A549 (cell line): ENCODE results near the gene RPL10. TPM values are rescaled to one million over a fixed set of nuclear protein-coding genes. Genes with fewer than 3 reads are reported as not detected.

Experiments
- ATAC-seq, 2 experiments: fragments of 200-7000 bp in 1 of 2; fragments of >200 bp in 1 of 2; cut with Nextera tagmentation in 1 of 2; cut with Tn5 transposase in 1 of 2; 3 replicates each; pipeline versions ENCODE4 v1.8.0 to v1.9.1; 2018 to 2020; ENCODE audit warnings: mild to moderate bottlenecking in 1 of 2, moderate library complexity in 1 of 2
- CTCF ChIA-PET: fragments of 300-600 bp; sonication (Branson Sonifier 250); formaldehyde crosslinking; extraction: SDS; loops from one replicate; lab custom pipeline; 2021; ENCODE audit warnings: antibody characterized with exemption, inconsistent platforms; lab: Yijun Ruan, JAX
- POLR2A ChIA-PET: fragments of 350-600 bp; formaldehyde crosslinking; extraction: SDS; loops from one replicate; lab custom pipeline; 2021; ENCODE audit warnings: antibody characterized with exemption, inconsistent platforms; lab: Yijun Ruan, JAX
- DNase-seq, 2 experiments: peaks; one replicate each; pipeline versions ENCODE4 v3.0.0 to v3.0.0-alpha.2; 2011 to 2016; ENCODE audit warnings: low read depth in 1 of 2, low spot score in 1 of 2
- FAIRE-seq: peaks from 2 replicates; lab custom pipeline; 2011; peaks lifted over from hg19 to GRCh38; lab: Jason Lieb, UNC
- H3K27ac ChIP-seq, 2 experiments: fragments of >200 bp; sonication (Bioruptor Twin); formaldehyde crosslinking; 3 replicates each; pipeline ENCODE4 v1.5.1; 2016 to 2017
- H3K4me1 ChIP-seq: fragments of >200 bp; sonication (Bioruptor Twin); formaldehyde crosslinking; 3 replicates; pipeline ENCODE4 v1.6.1; 2016
- H3K4me2 ChIP-seq: fragments of >200 bp; sonication (Bioruptor Twin); formaldehyde crosslinking; 3 replicates; pipeline ENCODE4 v1.6.1; 2016
- H3K4me3 ChIP-seq: fragments of >200 bp; sonication (Bioruptor Twin); formaldehyde crosslinking; 3 replicates; pipeline ENCODE4 v1.5.1; 2016
- H3K9me3 ChIP-seq: fragments of >200 bp; sonication (Bioruptor Twin); formaldehyde crosslinking; 3 replicates; pipeline ENCODE4 v1.6.1; 2016
- BHLHE40 ChIP-seq: IDR thresholded peaks from 2 replicates; pipeline ENCODE4 v1.6.1; 2012; ENCODE audit warnings: low read depth, low read length, inconsistent platforms
- CBX2 ChIP-seq: fragments of 200-600 bp; sonication (generic); IDR thresholded peaks from 2 replicates; pipeline ENCODE4 v1.6.1; 2016; ENCODE audit warnings: low read depth, mild to moderate bottlenecking, borderline replicate concordance
- CBX8 ChIP-seq: fragments of 200-600 bp; sonication (generic); IDR thresholded peaks from 2 replicates; pipeline ENCODE4 v1.6.1; 2016
- CHD2 ChIP-seq: fragments of 150-350 bp; IDR thresholded peaks from 2 replicates; pipeline ENCODE4 v1.6.1; 2014; ENCODE audit warnings: low read length; ENCODE audit not compliant: partially characterized antibody
- CHD4 ChIP-seq: fragments of 200-600 bp; sonication (generic); IDR thresholded peaks from 2 replicates; pipeline ENCODE4 v1.6.1; 2016; ENCODE audit warnings: antibody characterized with exemption, mild to moderate bottlenecking, borderline replicate concordance
- EHMT2 ChIP-seq: fragments of 200-600 bp; sonication (generic); IDR thresholded peaks from 2 replicates; pipeline ENCODE4 v1.6.1; 2016; ENCODE audit warnings: antibody characterized with exemption, low read depth, mild to moderate bottlenecking, moderate library complexity
- FOSB ChIP-seq: fragments of 250-450 bp; sonication (Bioruptor Pico); IDR thresholded peaks from 2 replicates; pipeline ENCODE4 v1.5.0; 2020; ENCODE audit warnings: mild to moderate bottlenecking, moderate library complexity
- HDAC2 ChIP-seq: fragments of 200-600 bp; sonication (generic); IDR thresholded peaks from 2 replicates; pipeline ENCODE4 v1.6.1; 2016
- HOXA7 ChIP-seq: fragments of 250-450 bp; sonication (Bioruptor Pico); IDR thresholded peaks from 2 replicates; pipeline ENCODE4 v1.5.0; 2020; ENCODE audit warnings: mild to moderate bottlenecking, moderate library complexity
- JUN ChIP-seq, 2 experiments: fragments of >200 bp; sonication (Bioruptor Twin); formaldehyde crosslinking; IDR thresholded peaks; 2 replicates in 1 of 2; 3 replicates in 1 of 2; pipeline ENCODE4 v1.6.1; 2016 to 2017
- KDM1A ChIP-seq: fragments of 200-600 bp; sonication (generic); IDR thresholded peaks from 2 replicates; pipeline ENCODE4 v1.6.1; 2016; ENCODE audit warnings: low read depth, mild to moderate bottlenecking
- MAFK ChIP-seq: fragments of 450-650 bp; IDR thresholded peaks from 2 replicates; pipeline ENCODE4 v1.6.1; 2014; ENCODE audit not compliant: partially characterized antibody
- MYC ChIP-seq: IDR thresholded peaks from 2 replicates; pipeline ENCODE4 v1.6.1; 2012; ENCODE audit warnings: mild to moderate bottlenecking, inconsistent platforms, low read length, improper control_type of control experiment, borderline replicate concordance
- NR3C1 ChIP-seq: fragments of >200 bp; sonication (Bioruptor Twin); formaldehyde crosslinking; IDR thresholded peaks from 3 replicates; pipeline ENCODE4 v1.6.1; 2017
- POLR2A ChIP-seq: IDR thresholded peaks from 2 replicates; pipeline ENCODE4 v1.6.1; 2012; ENCODE audit warnings: mild to moderate bottlenecking, low read length
- RAD21 ChIP-seq, 2 experiments: fragments of >200 bp in 1 of 2; sonication (Bioruptor Twin) in 1 of 2; formaldehyde crosslinking in 1 of 2; IDR thresholded peaks in 1 of 2; conservative IDR thresholded peaks in 1 of 2; 2 replicates in 1 of 2; 3 replicates in 1 of 2; pipeline ENCODE4 v1.6.1; 2012 to 2018; ENCODE audit warnings: inconsistent platforms in 1 of 2
- RCOR1 ChIP-seq: fragments of 150-350 bp; IDR thresholded peaks from 2 replicates; pipeline ENCODE4 v1.6.1; 2014; ENCODE audit warnings: antibody characterized with exemption, low read length, low read depth
- RFX5 ChIP-seq: fragments of 450-650 bp; IDR thresholded peaks from 2 replicates; pipeline ENCODE4 v1.7.1; 2014; ENCODE audit warnings: antibody characterized with exemption, mild to moderate bottlenecking, moderate library complexity
- RNF2 ChIP-seq: fragments of 200-600 bp; sonication (generic); IDR thresholded peaks from 2 replicates; pipeline ENCODE4 v1.6.1; 2016; ENCODE audit warnings: low read depth, mild to moderate bottlenecking, antibody characterized with exemption, moderate library complexity, borderline replicate concordance
- ZC3H11A ChIP-seq: fragments of 450-650 bp; IDR thresholded peaks from 2 replicates; pipeline ENCODE4 v1.6.1; 2014; ENCODE audit warnings: antibody characterized with exemption, mild to moderate bottlenecking
- ZFP36 ChIP-seq: fragments of 450-650 bp; IDR thresholded peaks from 2 replicates; pipeline ENCODE4 v1.6.1; 2014; ENCODE audit warnings: borderline replicate concordance; ENCODE audit not compliant: partially characterized antibody
- ZNF302 ChIP-seq: fragments of 250-450 bp; sonication (Bioruptor Pico); IDR thresholded peaks from 2 replicates; pipeline ENCODE4 v1.9.0; 2021; ENCODE audit warnings: inconsistent platforms, mild to moderate bottlenecking, moderate library complexity
- WGBS: methylation state at CpG from one replicate; pipeline ENCODE4 v1.1.6; 2017; ENCODE audit errors: missing lambda C conversion rate; 5-methylcytosine and 5-hydroxymethylcytosine counted together
- polyA plus RNA-seq, 4 experiments: library from polyadenylated mRNA; depleted of rRNA in 3 of 4; stranded (reverse); fragments of >200 nt; fragmentation: RNase III in 1 of 4; extraction: RNeasy Plus Mini Kit Qiagen cat#74134 plus additional on column Dnase treatment in 1 of 4; gene quantifications; 2 replicates in 3 of 4; 3 replicates in 1 of 4; pipeline ENCODE4 v1.2.3, GENCODE V29; 2011 to 2017
- TF ChIP-seq, protein P1 (sequence below): IDR thresholded peaks from 2 replicates; pipeline ENCODE4 v1.6.1; 2012
- TF ChIP-seq, protein P2 (sequence below): fragments of >200 bp; sonication (Bioruptor Twin); formaldehyde crosslinking; IDR thresholded peaks from 2 replicates; pipeline ENCODE4 v1.6.1; 2016
- TF ChIP-seq, protein P3 (sequence below): fragments of 150-350 bp; IDR thresholded peaks from 2 replicates; pipeline ENCODE4 v1.6.1; 2014; ENCODE audit warnings: low read depth, mild to moderate bottlenecking, low read length
- TF ChIP-seq, protein P4 (sequence below): fragments of 250-450 bp; sonication (Bioruptor Pico); IDR thresholded peaks from 2 replicates; pipeline ENCODE4 v1.5.0; 2021; ENCODE audit warnings: mild to moderate bottlenecking, moderate library complexity, borderline replicate concordance
- TF ChIP-seq, protein P5 (sequence below): IDR thresholded peaks from 2 replicates; pipeline ENCODE4 v1.6.1; 2012; ENCODE audit warnings: low read depth, borderline replicate concordance

RPL10 gene
- polyA plus RNA-seq, 2 of the 4 experiments (the other 2 are of a cell fraction), result 3,216 to 4,804 TPM

DNA sequence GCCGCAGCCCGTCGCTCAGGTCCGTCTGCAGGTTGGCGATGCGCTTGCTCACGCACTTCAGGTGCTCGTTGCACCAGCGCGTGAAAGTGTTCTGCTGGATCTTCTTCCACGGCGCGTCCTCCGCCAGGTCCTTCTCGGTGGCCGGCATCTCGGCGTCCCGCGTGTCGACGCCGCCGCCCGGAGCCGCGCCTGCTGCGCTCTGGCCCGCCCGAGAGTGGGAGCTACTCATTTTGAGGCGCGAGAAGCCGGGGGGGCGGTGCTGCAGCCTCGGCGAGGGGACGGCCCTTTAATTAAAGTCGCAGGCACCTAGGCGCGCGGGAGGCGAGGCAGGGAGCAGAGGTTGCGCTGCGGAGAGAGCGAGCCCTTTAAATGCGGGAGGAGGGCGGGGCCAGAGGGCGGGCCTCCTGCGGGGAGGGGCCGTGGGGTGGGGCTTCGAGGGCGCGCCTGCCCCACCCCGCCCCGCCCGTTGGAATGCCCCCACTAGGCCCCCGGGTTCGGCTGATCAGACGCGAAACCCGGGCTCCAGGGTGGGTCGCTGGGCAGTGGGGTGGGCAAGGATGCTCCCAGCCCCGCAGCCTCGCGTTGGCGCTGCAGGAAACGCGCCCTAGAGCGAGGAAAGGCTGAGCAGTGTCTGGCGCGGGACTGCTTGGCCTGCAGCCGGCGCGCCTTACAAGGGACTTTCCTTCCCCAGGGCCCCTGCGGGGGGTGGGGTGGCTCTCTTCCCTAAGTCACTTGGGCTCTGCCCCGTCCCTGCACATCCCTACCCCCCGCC lies 27.0 kb upstream of the RPL10 start (continued):
- TF ChIP-seq ZFP36, result no peak
- no peak for TF ChIP-seq CHD2
- TF ChIP-seq BHLHE40, result no peak
- no peak for TF ChIP-seq ZNF302

DNA sequence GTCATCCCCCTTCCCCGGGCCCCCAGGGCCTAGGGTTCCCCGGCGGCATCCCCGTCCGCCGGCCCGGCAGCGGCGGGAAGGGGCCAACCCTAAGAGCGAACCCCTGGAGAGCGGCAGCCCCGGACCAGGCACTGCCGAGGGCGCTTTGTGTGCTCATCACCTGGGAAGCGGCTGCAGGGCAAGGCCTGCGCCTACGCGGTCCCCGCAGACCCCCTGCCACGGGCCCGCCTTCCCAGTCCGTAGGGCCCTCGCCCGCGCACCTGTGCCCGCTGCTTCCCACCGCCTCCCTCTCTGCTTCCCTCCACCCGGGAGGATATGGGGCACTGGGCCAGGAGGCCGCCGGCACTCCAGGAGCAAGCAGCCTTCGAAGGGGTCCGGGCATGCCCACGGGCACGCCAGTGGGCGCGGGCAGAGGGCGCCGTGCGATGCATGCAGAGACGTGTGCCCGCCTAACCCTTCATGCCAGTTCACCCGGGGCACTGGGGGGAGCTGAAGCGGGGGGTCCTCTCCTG lies 26.3 kb upstream of the RPL10 start:
- Histone ChIP-seq H3K27ac (peak overlapping the region; percentile 86 to 100), H3K4me3 (peak overlapping the region; percentile 98), H3K4me1 (peaks cover 39% of the 10 kb centered on the region), H3K4me2 (peak overlapping the region; percentile 99), H3K9me3 (no peaks in the 10 kb centered on the region)
- ChIA-PET CTCF (no interaction called here), POLR2A (no interaction called here)
- no peak for TF ChIP-seq CBX2
- TF ChIP-seq, protein P1, sequence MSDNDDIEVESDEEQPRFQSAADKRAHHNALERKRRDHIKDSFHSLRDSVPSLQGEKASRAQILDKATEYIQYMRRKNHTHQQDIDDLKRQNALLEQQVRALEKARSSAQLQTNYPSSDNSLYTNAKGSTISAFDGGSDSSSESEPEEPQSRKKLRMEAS, result peak; percentile 50
- TF ChIP-seq, protein P2, sequence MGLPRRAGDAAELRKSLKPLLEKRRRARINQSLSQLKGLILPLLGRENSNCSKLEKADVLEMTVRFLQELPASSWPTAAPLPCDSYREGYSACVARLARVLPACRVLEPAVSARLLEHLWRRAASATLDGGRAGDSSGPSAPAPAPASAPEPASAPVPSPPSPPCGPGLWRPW, result no peak
- TF ChIP-seq POLR2A, result no peak; the same call in 1 of the 2 replicates
- TF ChIP-seq HOXA7, result no peak
- TF ChIP-seq, protein P3, sequence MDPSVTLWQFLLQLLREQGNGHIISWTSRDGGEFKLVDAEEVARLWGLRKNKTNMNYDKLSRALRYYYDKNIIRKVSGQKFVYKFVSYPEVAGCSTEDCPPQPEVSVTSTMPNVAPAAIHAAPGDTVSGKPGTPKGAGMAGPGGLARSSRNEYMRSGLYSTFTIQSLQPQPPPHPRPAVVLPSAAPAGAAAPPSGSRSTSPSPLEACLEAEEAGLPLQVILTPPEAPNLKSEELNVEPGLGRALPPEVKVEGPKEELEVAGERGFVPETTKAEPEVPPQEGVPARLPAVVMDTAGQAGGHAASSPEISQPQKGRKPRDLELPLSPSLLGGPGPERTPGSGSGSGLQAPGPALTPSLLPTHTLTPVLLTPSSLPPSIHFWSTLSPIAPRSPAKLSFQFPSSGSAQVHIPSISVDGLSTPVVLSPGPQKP, result no peak
- TF ChIP-seq RCOR1, result no peak
- TF ChIP-seq MYC, result no peak
- no peak for TF ChIP-seq KDM1A
- peak; percentile 83; the same call in 1 of the 2 replicates for TF ChIP-seq RNF2
- no peak for TF ChIP-seq JUN (IDR thresholded peaks at IDR 0.05)
- no peak for TF ChIP-seq RAD21 (conservative IDR thresholded peaks at IDR 0.05 in 1 of 2, IDR thresholded peaks at IDR 0.05 in 1 of 2)
- TF ChIP-seq CHD2, result no peak
- no peak for TF ChIP-seq EHMT2
- TF ChIP-seq, protein P4, sequence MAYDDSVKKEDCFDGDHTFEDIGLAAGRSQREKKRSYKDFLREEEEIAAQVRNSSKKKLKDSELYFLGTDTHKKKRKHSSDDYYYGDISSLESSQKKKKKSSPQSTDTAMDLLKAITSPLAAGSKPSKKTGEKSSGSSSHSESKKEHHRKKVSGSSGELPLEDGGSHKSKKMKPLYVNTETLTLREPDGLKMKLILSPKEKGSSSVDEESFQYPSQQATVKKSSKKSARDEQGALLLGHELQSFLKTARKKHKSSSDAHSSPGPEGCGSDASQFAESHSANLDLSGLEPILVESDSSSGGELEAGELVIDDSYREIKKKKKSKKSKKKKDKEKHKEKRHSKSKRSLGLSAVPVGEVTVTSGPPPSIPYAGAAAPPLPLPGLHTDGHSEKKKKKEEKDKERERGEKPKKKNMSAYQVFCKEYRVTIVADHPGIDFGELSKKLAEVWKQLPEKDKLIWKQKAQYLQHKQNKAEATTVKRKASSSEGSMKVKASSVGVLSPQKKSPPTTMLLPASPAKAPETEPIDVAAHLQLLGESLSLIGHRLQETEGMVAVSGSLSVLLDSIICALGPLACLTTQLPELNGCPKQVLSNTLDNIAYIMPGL (CRISPR knock-in tag), result no peak
- no peak for TF ChIP-seq NR3C1
- TF ChIP-seq CHD4, result no peak
- TF ChIP-seq ZNF302, result no peak
- no peak for TF ChIP-seq RFX5
- TF ChIP-seq MAFK, result no peak
- TF ChIP-seq, protein P5, sequence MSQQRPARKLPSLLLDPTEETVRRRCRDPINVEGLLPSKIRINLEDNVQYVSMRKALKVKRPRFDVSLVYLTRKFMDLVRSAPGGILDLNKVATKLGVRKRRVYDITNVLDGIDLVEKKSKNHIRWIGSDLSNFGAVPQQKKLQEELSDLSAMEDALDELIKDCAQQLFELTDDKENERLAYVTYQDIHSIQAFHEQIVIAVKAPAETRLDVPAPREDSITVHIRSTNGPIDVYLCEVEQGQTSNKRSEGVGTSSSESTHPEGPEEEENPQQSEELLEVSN, result peak; percentile 31; the same call in 1 of the 2 replicates
- TF ChIP-seq ZC3H11A, result no peak
- no peak for TF ChIP-seq FOSB
- no peak for TF ChIP-seq HDAC2
- TF ChIP-seq CBX8, result no peak
- 0% methylated on average over 1 of the region's 43 CpGs for whole genome bisulfite sequencing
- FAIRE-seq (no peak), DNase-seq (no peak), ATAC-seq (peak; percentile 2 to 7; a peak in 5 of 6 replicates)
